ENCODE measurements around the gene CAPN10.

- TF ChIP-seq POLR2AphosphoS5 (IDR thresholded peaks at IDR 0.05; ENCODE audit: insufficient read depth in 1 of 2, low read depth in 1 of 2) (no peak), CTCF (IDR thresholded peaks at IDR 0.05) (no peak)
These were observed 29.3 kb upstream of the CAPN10 start for GRCh38 chr2:240557101-240557751.

Measured in vagina (tissue), 2 donors.